ENCODE data around the gene TEX53.

TEX53 gene

DNA sequence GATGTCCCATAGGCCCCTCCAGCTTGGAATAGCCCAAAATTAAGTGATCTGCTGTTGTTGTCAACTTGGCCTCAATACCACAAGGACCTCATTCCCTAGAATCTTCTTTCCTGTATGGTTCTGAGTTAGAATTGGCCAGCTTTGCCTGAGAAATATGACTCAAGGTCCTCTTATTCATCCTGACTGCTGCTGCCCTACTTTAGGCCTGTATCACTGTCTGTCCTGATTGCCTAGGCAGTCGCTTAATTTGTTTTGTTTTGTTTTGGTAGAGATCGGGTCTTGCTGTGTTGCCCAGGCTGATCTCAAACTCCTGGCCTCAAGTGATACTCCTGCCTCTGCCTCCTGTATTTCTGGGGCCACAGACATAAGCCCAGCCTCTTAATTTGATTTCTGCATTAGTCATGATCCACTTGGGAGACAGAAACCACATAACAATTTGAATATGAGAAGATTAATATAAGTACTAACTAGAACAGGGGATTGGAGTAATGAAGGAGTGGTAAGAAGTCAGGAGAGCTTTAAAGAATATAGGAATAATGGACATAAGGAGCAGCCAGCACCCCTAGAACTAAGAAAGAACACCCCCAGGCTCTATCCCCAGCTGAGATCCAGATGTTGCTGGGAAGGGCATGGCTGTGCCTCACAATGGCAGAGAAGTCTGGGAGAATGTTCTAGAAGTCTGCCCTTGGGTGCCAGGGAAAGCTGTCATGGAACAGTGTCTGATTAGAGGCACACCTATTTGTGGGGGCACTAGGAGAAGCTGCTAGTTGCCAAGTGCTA, 4.6 kb downstream of the TEX53 start:
- H3K4me3 ChIP-seq: no peak overlapping the region
- H3K27ac ChIP-seq: peak overlapping the region in 9 of 21 experiments; percentile 5 to 57 (median 40)

DNA sequence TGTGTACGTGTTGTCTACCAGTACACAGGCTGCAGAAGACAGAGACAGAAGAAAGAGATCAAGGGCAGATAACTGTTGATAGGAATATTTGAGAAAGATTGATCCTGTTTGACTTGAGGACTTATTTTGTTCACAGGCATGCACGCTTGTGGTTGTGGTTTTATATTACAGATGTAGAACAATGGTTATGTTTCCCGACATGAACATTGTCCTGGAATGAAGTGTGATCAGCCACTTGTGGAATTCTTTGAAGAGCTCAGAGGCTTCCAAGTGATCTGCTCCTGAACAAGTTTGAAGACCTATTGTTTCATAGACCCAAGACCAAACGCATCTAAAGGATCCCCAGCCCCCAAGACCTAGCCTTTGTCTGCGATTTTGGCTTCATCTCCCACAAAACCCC, 13.7 kb downstream of the TEX53 start:
- Histone ChIP-seq H3K4me3 (no peak overlapping the region), H3K27ac (no peak overlapping the region)

DNA sequence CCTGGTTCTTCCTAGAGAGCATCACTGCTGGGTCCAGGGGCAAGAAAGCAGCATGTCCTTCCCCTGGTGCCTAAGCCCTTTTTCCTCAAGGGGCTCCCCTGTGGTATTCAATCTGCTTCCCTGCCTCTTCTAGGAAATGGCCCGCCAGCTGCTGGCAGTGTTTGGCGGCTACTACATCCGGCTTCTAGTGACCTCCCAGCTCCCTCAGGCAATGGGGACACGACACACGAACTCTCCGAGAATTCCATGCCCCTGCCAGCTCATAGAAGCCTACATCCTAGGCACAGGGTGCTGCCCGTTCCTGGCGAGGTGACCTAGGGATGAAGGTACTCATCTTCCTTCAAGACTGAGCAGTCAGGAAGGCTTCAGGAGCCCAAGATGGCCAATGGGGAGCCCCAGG, 14.6 kb downstream of the TEX53 start:
- Histone ChIP-seq H3K27ac (no peak overlapping the region), H3K4me3 (no peak overlapping the region)

- Histone ChIP-seq H3K27ac (no peak overlapping the region), H3K4me3 (no peak overlapping the region)
These were observed 15.6 kb downstream of the TEX53 start for GRCh38 chr9:114641967-114642366.

DNA sequence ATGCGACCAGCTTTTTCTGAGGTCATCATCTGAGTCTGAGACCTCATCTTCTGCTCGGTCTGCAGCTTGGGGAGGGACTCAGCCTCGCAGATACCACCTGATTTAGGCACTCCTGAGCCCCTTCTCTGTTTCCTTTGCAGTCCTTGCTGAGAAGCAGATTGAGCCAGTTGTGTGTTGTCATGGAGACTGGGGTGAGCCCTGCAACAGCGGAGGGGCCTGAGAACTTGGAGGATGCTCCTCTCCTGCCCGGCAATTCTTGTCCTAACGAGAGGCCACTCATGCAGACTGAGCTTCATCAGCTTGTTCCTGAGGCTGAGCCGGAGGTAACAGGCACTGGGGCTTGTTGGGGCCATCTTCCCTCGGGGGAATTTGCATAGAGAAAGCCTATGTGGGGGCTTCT, 19.2 kb downstream of the TEX53 start:
- no peak overlapping the region for H3K27ac ChIP-seq
- H3K4me3 ChIP-seq: no peak overlapping the region

- H3K27ac ChIP-seq: no peak overlapping the region
These were observed 23.2 kb downstream of the TEX53 start for GRCh38 chr9:114634387-114634786.

GRCh38 chr9:114633438-114634089, 24.0 kb downstream of the TEX53 start:
- H3K4me3 ChIP-seq: no peak overlapping the region
- no peak overlapping the region for H3K27ac ChIP-seq

More at GRCh38 chr9:114634387-114634786, 23.2 kb downstream of the TEX53 start:
- H3K4me3 ChIP-seq: no peak overlapping the region

- H3K4me3 ChIP-seq: no peak overlapping the region
- H3K27ac ChIP-seq: no peak overlapping the region
These were observed 26.4 kb downstream of the TEX53 start for GRCh38 chr9:114631166-114631565.

DNA sequence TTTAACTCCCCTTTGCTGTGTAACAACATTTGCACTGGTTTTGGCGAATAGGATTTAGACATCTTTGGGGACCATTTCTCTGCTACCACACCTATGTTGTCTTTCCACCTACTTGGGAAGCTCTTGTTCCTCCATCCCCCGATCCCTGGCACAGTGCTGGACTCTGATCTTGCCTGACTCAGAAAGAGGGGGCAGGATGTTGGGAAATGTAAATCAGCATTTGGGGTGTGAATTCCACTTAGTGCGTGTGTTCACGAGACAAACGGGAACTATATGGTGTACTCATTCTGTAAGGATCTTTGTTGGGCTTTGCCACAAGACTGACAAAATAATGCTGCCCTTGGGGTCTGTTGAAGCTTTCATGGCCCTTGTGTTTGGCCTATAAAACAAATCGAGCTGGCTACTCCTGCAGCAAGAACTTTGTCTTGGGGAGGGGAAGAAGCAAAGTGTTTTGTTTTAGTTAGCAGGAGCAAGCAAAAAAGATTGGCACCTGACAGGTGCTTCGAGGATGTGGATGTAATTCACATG, 28.0 kb downstream of the TEX53 start:
- Histone ChIP-seq H3K4me3 (no peak overlapping the region), H3K27ac (no peak overlapping the region)

DNA sequence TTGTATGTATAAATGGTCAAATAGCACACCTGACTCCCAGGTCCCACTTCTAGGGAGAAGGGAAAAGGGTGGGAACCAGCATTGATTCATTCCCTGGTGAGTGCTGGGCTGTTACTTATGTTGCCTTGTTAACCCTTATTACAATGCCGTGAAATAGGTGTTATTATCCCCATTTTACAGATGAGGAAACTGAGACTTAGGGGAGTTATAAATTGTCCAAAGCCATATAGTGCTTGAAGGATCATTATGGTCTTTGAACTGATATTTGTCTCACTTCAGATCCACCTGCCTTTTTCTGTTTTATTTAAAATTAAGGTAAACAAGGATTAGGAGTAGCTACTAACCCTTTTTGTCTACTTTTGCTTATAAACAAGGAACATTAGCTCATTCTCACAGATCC, 30.1 kb downstream of the TEX53 start:
- Histone ChIP-seq H3K27ac (no peak overlapping the region), H3K4me3 (no peak overlapping the region)

GRCh38 chr9:114626415-114627020, 31.1 kb downstream of the TEX53 start:
- H3K27ac ChIP-seq: no peak overlapping the region
- no peak overlapping the region for H3K4me3 ChIP-seq

DNA sequence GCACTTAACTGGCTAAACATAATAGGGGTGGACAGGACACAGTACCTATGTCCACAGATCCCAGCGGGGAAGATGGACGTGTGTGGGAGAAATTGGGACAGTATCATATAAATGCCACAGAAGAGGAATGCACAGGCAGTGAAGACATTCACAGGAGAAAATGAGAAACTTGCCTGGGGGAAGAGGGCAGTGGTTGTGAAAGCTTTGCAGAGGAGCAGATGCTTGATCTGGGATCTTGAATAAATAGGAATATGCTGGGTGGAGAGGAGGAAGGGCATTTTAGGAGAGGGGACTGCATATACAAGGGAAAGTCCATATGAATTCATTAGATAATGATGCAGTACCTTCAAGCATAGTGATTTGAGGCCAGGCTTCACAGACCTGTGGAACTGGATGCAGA, 32.9 kb downstream of the TEX53 start:
- H3K4me3 ChIP-seq: no peak overlapping the region
- H3K27ac ChIP-seq: no peak overlapping the region

- peak overlapping the region in 4 of 21 experiments; percentile 3 to 50 (median 36) for H3K27ac ChIP-seq
- no peak overlapping the region for H3K4me3 ChIP-seq
These were observed 35.5 kb downstream of the TEX53 start for GRCh38 chr9:114621975-114622609.

- Histone ChIP-seq H3K27ac (peak overlapping the region in 2 of 21 experiments; percentile 6 to 42), H3K4me3 (no peak overlapping the region)
These were observed 36.0 kb downstream of the TEX53 start for GRCh38 chr9:114621561-114621960.

DNA sequence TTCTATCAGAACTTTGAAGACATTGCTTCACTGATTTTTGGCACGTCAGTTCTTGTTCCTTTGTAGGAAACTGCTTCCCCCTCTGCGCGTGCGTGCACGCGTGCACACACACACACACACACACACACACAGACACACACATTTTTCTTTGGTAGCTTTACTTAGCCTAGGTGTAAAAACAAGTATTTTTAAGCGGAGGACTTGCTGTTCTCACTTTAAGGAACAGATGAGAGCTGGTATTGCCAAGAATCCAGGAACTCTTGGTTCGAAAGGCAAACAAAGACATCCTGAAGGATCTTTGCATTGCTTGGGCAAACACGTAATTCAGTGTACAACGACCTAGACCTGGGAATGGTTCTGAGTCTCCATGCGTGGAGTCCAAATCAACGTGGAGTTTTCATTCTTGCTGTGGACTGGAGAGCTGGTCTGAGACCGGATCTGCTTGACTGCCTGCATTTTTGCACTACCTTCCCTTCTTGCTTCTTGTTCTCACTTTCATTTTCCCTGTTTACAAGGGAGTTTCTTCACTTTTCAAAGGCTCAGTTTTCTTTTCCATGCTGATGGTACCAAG, 38.3 kb downstream of the TEX53 start:
- Histone ChIP-seq H3K4me3 (peak overlapping the region in 3 of 7 experiments; percentile 5 to 27 (median 19)), H3K27ac (peak overlapping the region in 18 of 21 experiments; percentile 5 to 86 (median 53))

DNA sequence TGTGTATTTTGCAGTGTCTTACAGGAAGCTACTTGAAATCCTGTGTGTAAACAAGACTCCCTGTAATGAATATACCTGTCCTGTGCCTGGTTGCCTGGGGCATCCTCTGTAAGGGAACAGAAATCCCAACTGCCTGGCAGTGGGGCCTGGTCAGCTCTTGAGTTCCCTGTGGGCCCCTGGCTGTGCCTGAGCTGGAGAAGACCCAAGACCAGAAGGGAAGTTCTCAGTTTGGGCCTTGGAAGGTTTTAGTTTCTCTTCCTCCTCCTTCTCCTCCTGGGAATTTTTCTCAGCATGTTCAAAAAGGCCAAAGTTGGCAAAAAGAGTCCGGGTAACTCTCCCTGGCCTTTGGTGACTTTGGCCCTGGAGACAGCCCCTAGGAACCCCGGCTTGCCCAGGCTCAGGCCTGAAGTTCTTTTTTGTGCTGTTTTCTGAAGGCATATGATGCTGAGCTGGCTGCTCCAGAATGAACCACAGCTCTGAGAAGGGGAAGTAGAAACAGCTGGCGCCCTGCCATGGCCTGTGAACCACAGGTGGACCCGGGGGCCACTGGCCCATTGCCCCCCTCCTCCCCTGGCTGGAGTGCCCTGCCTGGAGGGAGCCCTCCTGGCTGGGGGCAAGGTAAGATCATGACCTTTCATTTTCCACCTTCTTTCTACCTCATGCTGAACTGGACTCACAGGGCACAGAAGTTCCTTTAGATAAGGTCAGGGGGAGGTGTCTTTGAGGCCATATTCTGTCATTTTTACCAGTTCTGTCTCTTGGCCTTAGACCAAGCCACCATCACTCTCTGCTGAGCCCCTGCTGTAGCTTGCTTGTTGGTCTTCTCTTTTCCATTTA, 40.7 kb downstream of the TEX53 start:
- H3K4me3 ChIP-seq: no peak overlapping the region
- H3K27ac ChIP-seq: peak overlapping the region in 15 of 21 experiments; percentile 18 to 86 (median 46)

DNA sequence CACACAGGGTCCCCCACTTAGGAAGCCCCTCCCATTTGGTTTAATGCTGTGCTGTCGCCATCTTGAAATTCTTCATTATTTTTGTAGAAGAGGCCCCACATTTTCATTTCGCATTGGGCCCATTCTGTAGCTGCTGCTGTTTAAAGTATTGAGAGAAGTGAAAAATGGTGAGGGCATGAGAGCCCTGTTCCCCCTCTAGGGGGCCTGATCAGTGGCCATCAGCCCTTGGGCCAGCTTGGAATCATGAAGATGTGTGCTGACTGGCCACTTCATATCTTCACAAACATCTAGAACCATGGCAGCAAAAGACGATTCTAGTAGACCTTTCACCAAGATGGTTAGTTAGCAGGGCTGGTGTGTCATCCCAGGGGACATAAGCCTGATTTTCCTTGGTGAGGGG, 43.2 kb downstream of the TEX53 start:
- Histone ChIP-seq H3K4me3 (no peak overlapping the region), H3K27ac (peak overlapping the region in 2 of 21 experiments; percentile 94 to 95)

DNA sequence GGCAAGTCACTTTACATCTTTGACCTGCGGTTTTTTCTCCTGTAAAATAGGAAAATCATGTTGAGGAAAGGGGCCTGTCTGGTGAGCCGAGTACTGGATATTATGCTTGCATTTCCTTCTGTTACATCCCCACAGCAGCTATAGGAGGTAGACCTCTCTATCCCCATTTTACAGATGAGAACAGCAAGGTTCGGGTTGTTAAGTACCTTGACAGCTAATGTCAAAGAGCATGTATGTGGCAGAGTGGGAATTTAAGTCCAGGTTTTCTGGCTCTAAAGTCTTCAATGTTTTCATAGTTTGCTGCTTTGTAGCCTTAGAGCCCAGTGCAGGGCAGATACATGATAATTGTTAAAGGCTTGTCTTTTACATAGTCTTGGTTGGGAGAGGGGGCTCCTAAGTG, 43.7 kb downstream of the TEX53 start:
- Histone ChIP-seq H3K4me3 (no peak overlapping the region), H3K27ac (peak overlapping the region in 7 of 21 experiments; percentile 7 to 95 (median 53))

- Histone ChIP-seq H3K4me3 (peak overlapping the region in 1 of 7 experiments; percentile 69), H3K27ac (peak overlapping the region in 13 of 21 experiments; percentile 4 to 95 (median 53))
These were observed 44.5 kb downstream of the TEX53 start for GRCh38 chr9:114613087-114613486.

All from skin epidermis (tissue), 12 donors.